MM.1S (cell line): Measurements from ENCODE around the gene PPBP.
"Not testable (repeated sequence)": the region's sequence is repeated elsewhere in the genome, so short reads cannot be mapped to it uniquely, and the experiment has no call there.

Experiments
- DNase-seq: peaks from one replicate; pipeline ENCODE4 v3.0.0-alpha.2; 2015
- H2AFZ ChIP-seq: fragments of 300-600 bp; sonication (generic); 2 replicates; pipeline ENCODE4 v1.6.0; 2016; ENCODE audit warnings: antibody characterized with exemption, low read length
- H3F3A ChIP-seq: fragments of 300-600 bp; sonication (generic); 2 replicates; pipeline ENCODE4 v1.6.1; 2016; ENCODE audit warnings: mild to moderate bottlenecking, antibody characterized with exemption, low read length, moderate library complexity, mixed read lengths; ENCODE audit not compliant: insufficient read depth
- H3K27ac ChIP-seq: fragments of 300-600 bp; sonication (generic); 2 replicates; pipeline ENCODE4 v1.5.1; 2016; ENCODE audit warnings: mild to moderate bottlenecking, low read length
- H3K27me3 ChIP-seq: fragments of 300-600 bp; sonication (generic); replicated peaks from 2 replicates; pipeline ENCODE4 v1.6.0; 2016; ENCODE audit warnings: low read length; ENCODE audit not compliant: insufficient read depth
- H3K36me3 ChIP-seq: fragments of 300-600 bp; sonication (generic); replicated peaks from 2 replicates; pipeline ENCODE4 v1.6.1; 2016; ENCODE audit warnings: mild to moderate bottlenecking, low read length, mixed read lengths; ENCODE audit not compliant: insufficient read depth
- H3K4me1 ChIP-seq: fragments of 300-600 bp; sonication (generic); 2 replicates; pipeline ENCODE4 v1.6.1; 2016; ENCODE audit warnings: low read length, mixed read lengths
- H3K4me2 ChIP-seq: fragments of 300-600 bp; sonication (generic); 2 replicates; pipeline ENCODE4 v1.6.0; 2016; ENCODE audit warnings: low read depth, low read length
- H3K4me3 ChIP-seq: fragments of 300-600 bp; sonication (generic); 2 replicates; pipeline ENCODE4 v1.5.1; 2016; ENCODE audit warnings: low read length, mixed read lengths
- H3K79me2 ChIP-seq: fragments of 300-600 bp; sonication (generic); 2 replicates; pipeline ENCODE4 v1.6.1; 2016; ENCODE audit warnings: mixed run types, low read length, mixed read lengths
- H3K9ac ChIP-seq: fragments of 300-600 bp; sonication (generic); 2 replicates; pipeline ENCODE4 v1.6.1; 2016; ENCODE audit warnings: low read length, mixed read lengths
- H3K9me2 ChIP-seq: fragments of 300-600 bp; sonication (generic); replicated peaks from 2 replicates; pipeline ENCODE4 v1.6.1; 2016; ENCODE audit warnings: mild to moderate bottlenecking, low read length, mixed read lengths; ENCODE audit not compliant: insufficient read depth
- H3K9me3 ChIP-seq: fragments of 300-600 bp; sonication (generic); replicated peaks from 2 replicates; pipeline ENCODE4 v1.6.1; 2016; ENCODE audit warnings: mild to moderate bottlenecking, low read length, mixed read lengths; ENCODE audit not compliant: insufficient read depth
- H4K20me1 ChIP-seq: fragments of 300-600 bp; sonication (generic); 2 replicates; pipeline ENCODE4 v1.6.1; 2016; ENCODE audit warnings: mild to moderate bottlenecking, low read length, moderate library complexity, mixed read lengths; ENCODE audit not compliant: insufficient read depth
- CTCF ChIP-seq: fragments of 300-600 bp; sonication (generic); IDR thresholded peaks from 2 replicates; pipeline ENCODE4 v1.5.1; 2016; ENCODE audit warnings: antibody characterized with exemption, low read length, mixed read lengths
- EZH2 ChIP-seq: fragments of 300-600 bp; sonication (generic); optimal IDR thresholded peaks from 2 replicates; pipeline ENCODE3; 2017; ENCODE audit warnings: low read depth, mild to moderate bottlenecking, antibody characterized with exemption, low read length, mixed read lengths
- EZH2phosphoT487 ChIP-seq: fragments of 300-600 bp; sonication (generic); IDR thresholded peaks from 2 replicates; pipeline ENCODE4 v1.6.1; 2018; ENCODE audit warnings: antibody characterized with exemption, low read length

The PPBP gene

GRCh38 chr4:73964862-73965611 is 23.0 kb downstream of the PPBP start:
- no peak overlapping the region for H3K9ac ChIP-seq
- H3K4me2 ChIP-seq = no peak overlapping the region
- no peaks in the 10 kb centered on the region for H3K9me2 ChIP-seq
- no peak overlapping the region for H3K4me3 ChIP-seq
- H3K9me3 ChIP-seq = no peaks in the 10 kb centered on the region
- H3K4me1 ChIP-seq = no peaks in the 10 kb centered on the region
- H3K27ac ChIP-seq = no peak overlapping the region
- H3K79me2 ChIP-seq = no peaks in the 10 kb centered on the region
- H4K20me1 ChIP-seq = no peaks in the 10 kb centered on the region
- TF ChIP-seq EZH2phosphoT487 (no peak), EZH2 (no peak), CTCF (0 out of 2 replicates have a peak, but pooled peaks have one; percentile 6)
- no peaks in the 10 kb centered on the region for H3F3A ChIP-seq
- no peak overlapping the region for H2AFZ ChIP-seq
- no peaks in the 10 kb centered on the region for H3K36me3 ChIP-seq
- DNase-seq = no peak
- H3K27me3 ChIP-seq = no peaks in the 10 kb centered on the region

GRCh38 chr4:73962724-73963123 is 25.3 kb downstream of the PPBP start:
- DNase-seq = no peak
- H4K20me1 ChIP-seq = no peaks in the 10 kb centered on the region
- H3K4me3 ChIP-seq = no peak overlapping the region
- H3K9me2 ChIP-seq = no peaks in the 10 kb centered on the region
- no peaks in the 10 kb centered on the region for H3K9me3 ChIP-seq
- H2AFZ ChIP-seq = no peak overlapping the region
- H3K9ac ChIP-seq = no peak overlapping the region
- no peak overlapping the region for H3K4me2 ChIP-seq
- H3K79me2 ChIP-seq = no peaks in the 10 kb centered on the region
- no peaks in the 10 kb centered on the region for H3K4me1 ChIP-seq
- H3K36me3 ChIP-seq = no peaks in the 10 kb centered on the region
- no peaks in the 10 kb centered on the region for H3K27me3 ChIP-seq
- TF ChIP-seq EZH2phosphoT487 (no peak), EZH2 (no peak), CTCF (no peak)
- no peak overlapping the region for H3K27ac ChIP-seq
- no peaks in the 10 kb centered on the region for H3F3A ChIP-seq

GRCh38 chr4:73959041-73959440 is 28.9 kb downstream of the PPBP start:
- H3K27ac ChIP-seq, H3F3A ChIP-seq, H3K79me2 ChIP-seq, H3K4me1 ChIP-seq, H4K20me1 ChIP-seq, H3K4me3 ChIP-seq, H3K27me3 ChIP-seq, DNase-seq, H3K9me2 ChIP-seq, H3K9ac ChIP-seq, H3K4me2 ChIP-seq, H3K9me3 ChIP-seq, H2AFZ ChIP-seq, H3K36me3 ChIP-seq: not testable (repeated sequence)

GRCh38 chr4:73952352-73952751 is 35.6 kb downstream of the PPBP start:
- no peak overlapping the region for H3K4me2 ChIP-seq
- H3F3A ChIP-seq = no peaks in the 10 kb centered on the region
- H3K27ac ChIP-seq = no peak overlapping the region
- H3K79me2 ChIP-seq = no peaks in the 10 kb centered on the region
- no peak overlapping the region for H3K9ac ChIP-seq
- H3K9me3 ChIP-seq = no peaks in the 10 kb centered on the region
- H3K4me3 ChIP-seq = no peak overlapping the region
- no peaks in the 10 kb centered on the region for H4K20me1 ChIP-seq
- H2AFZ ChIP-seq = no peak overlapping the region
- H3K4me1 ChIP-seq = no peaks in the 10 kb centered on the region
- no peak for TF ChIP-seq EZH2phosphoT487
- no peak for TF ChIP-seq EZH2
- TF ChIP-seq CTCF = no peak
- H3K27me3 ChIP-seq = no peaks in the 10 kb centered on the region
- H3K9me2 ChIP-seq = no peaks in the 10 kb centered on the region
- H3K36me3 ChIP-seq = no peaks in the 10 kb centered on the region
- DNase-seq = no peak

- H3K79me2 ChIP-seq, DNase-seq, H3K27me3 ChIP-seq, H3K4me1 ChIP-seq, H3K27ac ChIP-seq, H3K4me2 ChIP-seq, H3K9me3 ChIP-seq, H3K9ac ChIP-seq, H3K36me3 ChIP-seq, H3F3A ChIP-seq, H3K4me3 ChIP-seq, H3K9me2 ChIP-seq, H4K20me1 ChIP-seq, H2AFZ ChIP-seq: not testable (repeated sequence)
Measured at GRCh38 chr4:73950376-73950920, 37.5 kb downstream of the PPBP start.
